Measurements from ENCODE around the gene BBS12. TPM values are rescaled to one million over a fixed set of nuclear protein-coding genes. Genes with fewer than 3 reads are reported as not detected.

Gene BBS12
- total RNA-seq, 1 experiment from 2014 or later = 4.9 TPM

DNA sequence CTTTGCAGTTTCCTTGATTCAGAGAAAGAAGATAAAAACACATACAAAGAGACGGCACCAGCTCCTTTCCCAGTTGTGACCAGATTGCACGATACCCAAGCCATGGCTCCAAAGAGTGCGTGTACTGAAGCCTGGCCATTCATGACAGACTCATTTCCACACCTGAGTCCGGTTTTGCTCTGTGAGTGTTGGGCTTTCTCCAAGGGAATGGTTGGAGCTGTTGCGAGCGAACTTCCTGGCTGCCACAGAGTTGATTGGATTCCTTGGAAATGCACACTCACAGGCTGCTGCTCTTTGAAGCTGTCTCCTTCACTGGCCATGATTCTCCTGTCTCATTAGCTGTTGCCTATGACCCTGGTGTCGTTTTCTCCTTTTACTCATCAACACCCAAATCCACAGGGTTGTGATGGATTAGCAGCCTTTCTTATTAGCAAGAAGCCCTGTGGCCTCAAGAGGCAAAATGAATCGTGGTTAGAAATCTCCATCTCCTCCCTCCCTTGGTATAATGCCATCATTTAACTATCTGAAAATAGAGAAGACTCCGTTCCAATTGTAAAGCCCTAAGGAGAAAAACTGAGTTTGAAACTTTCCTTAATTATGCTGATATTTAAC, 43.9 kb upstream of the BBS12 start:
- Histone ChIP-seq H3K79me2 (ENCODE audit: low read depth) (no peaks in the 10 kb centered on the region), H3K4me1 (replicated peaks; ENCODE audit: insufficient read depth) (no peaks in the 10 kb centered on the region), H3K4me3 (no peak overlapping the region), H3F3A (ENCODE audit: insufficient read depth, low read depth) (no peaks in the 10 kb centered on the region), H3K27me3 (ENCODE audit: insufficient read depth, low read depth) (no peaks in the 10 kb centered on the region), H3K36me3 (ENCODE audit: low read depth) (no peaks in the 10 kb centered on the region), H3K9me3 (ENCODE audit: insufficient read depth, low read depth) (no peaks in the 10 kb centered on the region), H3K9me2 (ENCODE audit: insufficient read depth) (no peaks in the 10 kb centered on the region), H3K4me2 (0 out of 2 replicates have a peak overlapping the region, but pooled peaks have one; percentile 10), H3K27ac (no peak overlapping the region), H4K20me1 (ENCODE audit: insufficient read depth) (no peaks in the 10 kb centered on the region), H2AFZ (no peak overlapping the region)
- POLR2A ChIA-PET (ENCODE audit: unreplicated experiment) = no interaction called here
- TF ChIP-seq, protein P1, sequence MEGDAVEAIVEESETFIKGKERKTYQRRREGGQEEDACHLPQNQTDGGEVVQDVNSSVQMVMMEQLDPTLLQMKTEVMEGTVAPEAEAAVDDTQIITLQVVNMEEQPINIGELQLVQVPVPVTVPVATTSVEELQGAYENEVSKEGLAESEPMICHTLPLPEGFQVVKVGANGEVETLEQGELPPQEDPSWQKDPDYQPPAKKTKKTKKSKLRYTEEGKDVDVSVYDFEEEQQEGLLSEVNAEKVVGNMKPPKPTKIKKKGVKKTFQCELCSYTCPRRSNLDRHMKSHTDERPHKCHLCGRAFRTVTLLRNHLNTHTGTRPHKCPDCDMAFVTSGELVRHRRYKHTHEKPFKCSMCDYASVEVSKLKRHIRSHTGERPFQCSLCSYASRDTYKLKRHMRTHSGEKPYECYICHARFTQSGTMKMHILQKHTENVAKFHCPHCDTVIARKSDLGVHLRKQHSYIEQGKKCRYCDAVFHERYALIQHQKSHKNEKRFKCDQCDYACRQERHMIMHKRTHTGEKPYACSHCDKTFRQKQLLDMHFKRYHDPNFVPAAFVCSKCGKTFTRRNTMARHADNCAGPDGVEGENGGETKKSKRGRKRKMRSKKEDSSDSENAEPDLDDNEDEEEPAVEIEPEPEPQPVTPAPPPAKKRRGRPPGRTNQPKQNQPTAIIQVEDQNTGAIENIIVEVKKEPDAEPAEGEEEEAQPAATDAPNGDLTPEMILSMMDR (conservative IDR thresholded peaks at IDR 0.05) = no peak
- TF ChIP-seq EZH2 (IDR thresholded peaks at IDR 0.05; ENCODE audit: low read depth) = no peak
- intact Hi-C loops (cut with micrococcal nuclease; ENCODE audit: unreplicated experiment) = no loop called here
- peak in 1 of 2 experiments; percentile 32 for DNase-seq
- no TSS peak for BruUV-seq (replicated peaks)
- CTCF ChIA-PET = no interaction called here

DNA sequence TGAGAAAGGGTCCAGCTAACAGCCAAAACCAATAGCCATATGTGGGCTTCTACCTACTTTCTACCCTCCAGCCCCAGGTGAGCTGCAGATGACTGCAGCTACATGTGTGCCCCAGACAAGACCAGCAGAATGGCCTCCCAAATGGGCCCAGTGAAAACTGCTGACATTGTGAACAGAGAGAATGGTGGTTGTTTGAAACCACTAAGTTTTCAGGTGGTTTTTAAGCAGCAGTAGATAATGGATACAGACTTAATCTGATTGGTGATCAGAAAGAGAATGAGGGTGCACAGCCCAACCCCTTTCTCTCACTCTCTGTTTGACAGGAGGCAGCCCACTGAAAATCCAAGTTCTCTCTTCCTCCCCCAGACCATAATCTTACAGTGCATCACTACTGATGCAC, 42.5 kb upstream of the BBS12 start:
- H4K20me1 ChIP-seq (ENCODE audit: insufficient read depth) = no peaks in the 10 kb centered on the region
- H3K27ac ChIP-seq = no peak overlapping the region
- intact Hi-C loops (cut with micrococcal nuclease; ENCODE audit: unreplicated experiment) = no loop called here
- H3K4me1 ChIP-seq (replicated peaks; ENCODE audit: insufficient read depth) = no peaks in the 10 kb centered on the region
- no TSS peak for BruUV-seq (replicated peaks)
- H3F3A ChIP-seq (ENCODE audit: insufficient read depth, low read depth) = no peaks in the 10 kb centered on the region
- H3K79me2 ChIP-seq (ENCODE audit: low read depth) = no peaks in the 10 kb centered on the region
- no peak overlapping the region for H2AFZ ChIP-seq
- H3K9me3 ChIP-seq (ENCODE audit: insufficient read depth, low read depth) = no peaks in the 10 kb centered on the region
- TF ChIP-seq, protein P1 (conservative IDR thresholded peaks at IDR 0.05) = no peak
- TF ChIP-seq EZH2 (IDR thresholded peaks at IDR 0.05; ENCODE audit: low read depth) = no peak
- H3K4me3 ChIP-seq = no peak overlapping the region
- DNase-seq = peak in 1 of 2 experiments; percentile 22
- no peaks in the 10 kb centered on the region for H3K27me3 ChIP-seq (ENCODE audit: insufficient read depth, low read depth)
- H3K9me2 ChIP-seq (ENCODE audit: insufficient read depth) = no peaks in the 10 kb centered on the region
- no peak overlapping the region for H3K4me2 ChIP-seq
- ChIA-PET CTCF (no interaction called here), POLR2A (ENCODE audit: unreplicated experiment) (no interaction called here)
- no peaks in the 10 kb centered on the region for H3K36me3 ChIP-seq (ENCODE audit: low read depth)

DNA sequence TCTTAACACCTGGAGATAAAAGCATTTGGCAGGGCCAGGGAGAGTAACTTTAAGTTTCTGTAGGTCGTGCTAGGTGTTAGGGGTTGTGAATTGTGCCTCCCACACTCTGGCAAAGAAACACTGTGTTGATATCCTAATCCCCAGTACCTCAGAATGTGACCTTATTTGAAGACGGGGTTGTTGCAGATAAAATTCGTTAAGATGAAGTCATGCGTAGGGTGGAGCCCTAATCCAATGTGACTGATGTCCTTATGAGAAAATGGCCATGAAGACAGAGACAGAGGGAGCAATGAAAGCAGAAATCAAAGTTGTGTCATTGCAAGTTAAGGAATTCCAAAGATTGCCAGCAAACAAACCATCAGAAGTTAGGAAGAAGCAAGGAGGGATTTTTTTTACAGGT, 40.5 kb upstream of the BBS12 start:
- Histone ChIP-seq H3K9me3 (ENCODE audit: insufficient read depth, low read depth) (no peaks in the 10 kb centered on the region; the same call in 1 of the 2 replicates), H3K9me2 (ENCODE audit: insufficient read depth) (no peaks in the 10 kb centered on the region), H3K4me2 (no peak overlapping the region), H3K4me3 (no peak overlapping the region), H3K4me1 (replicated peaks; ENCODE audit: insufficient read depth) (no peaks in the 10 kb centered on the region), H3K27me3 (ENCODE audit: insufficient read depth, low read depth) (no peaks in the 10 kb centered on the region), H2AFZ (no peak overlapping the region), H3K36me3 (ENCODE audit: low read depth) (no peaks in the 10 kb centered on the region), H4K20me1 (ENCODE audit: insufficient read depth) (no peaks in the 10 kb centered on the region), H3K27ac (no peak overlapping the region), H3F3A (ENCODE audit: insufficient read depth, low read depth) (no peaks in the 10 kb centered on the region), H3K79me2 (ENCODE audit: low read depth) (no peaks in the 10 kb centered on the region)
- BruUV-seq (replicated peaks) = no TSS peak
- intact Hi-C loops (cut with micrococcal nuclease; ENCODE audit: unreplicated experiment) = no loop called here
- TF ChIP-seq EZH2 (IDR thresholded peaks at IDR 0.05; ENCODE audit: low read depth) = no peak
- TF ChIP-seq, protein P1 (conservative IDR thresholded peaks at IDR 0.05) = no peak
- peak in 1 of 2 experiments; percentile 17 for DNase-seq
- POLR2A ChIA-PET (ENCODE audit: unreplicated experiment) = no interaction called here
- CTCF ChIA-PET = no interaction called here
